ENCODE measurements around the gene ETV7.

ETV7 gene

GRCh38 chr6:36386495-36387439, 702 bp downstream of the ETV7 start:
- H3K9me3 ChIP-seq (ENCODE audit: control insufficient read depth in 5 of 5, low read length in 5 of 5) = no peaks in the 10 kb centered on the region
- H3K27me3 ChIP-seq (ENCODE audit: control insufficient read depth in 5 of 5, insufficient read depth in 4 of 5, low read length in 5 of 5) = peaks cover 0 to 9% (median 0%) of the 10 kb centered on the region in 5 donors
- no peak overlapping the region for H3K27ac ChIP-seq (ENCODE audit: low read depth, low read length)
- H3K36me3 ChIP-seq (ENCODE audit: control insufficient read depth in 5 of 5, insufficient read depth in 5 of 5, low read length in 5 of 5) = no peaks in the 10 kb centered on the region
- peak overlapping the region; percentile 81 to 92 (median 85) for H3K4me3 ChIP-seq (ENCODE audit: low read depth in 1 of 5, low read length in 5 of 5)
- peaks cover 0 to 25% (median 22%) of the 10 kb centered on the region in 5 donors for H3K4me1 ChIP-seq (ENCODE audit: control insufficient read depth in 5 of 5, insufficient read depth in 5 of 5, low read length in 5 of 5)
- H3K9ac ChIP-seq (ENCODE audit: low read length in 5 of 5) = peak overlapping the region; percentile 36 to 90 (median 77)

- H3K4me3 ChIP-seq (ENCODE audit: low read depth in 1 of 5, low read length in 5 of 5) = no peak overlapping the region
- H3K9me3 ChIP-seq (ENCODE audit: control insufficient read depth in 5 of 5, low read length in 5 of 5) = no peaks in the 10 kb centered on the region
- no peak overlapping the region for H3K27ac ChIP-seq (ENCODE audit: low read depth, low read length)
- H3K4me1 ChIP-seq (ENCODE audit: control insufficient read depth in 5 of 5, insufficient read depth in 5 of 5, low read length in 5 of 5) = peaks cover 0 to 25% (median 22%) of the 10 kb centered on the region in 5 donors
- no peaks in the 10 kb centered on the region for H3K36me3 ChIP-seq (ENCODE audit: control insufficient read depth in 5 of 5, insufficient read depth in 5 of 5, low read length in 5 of 5)
- peaks cover 0 to 9% (median 0%) of the 10 kb centered on the region in 5 donors for H3K27me3 ChIP-seq (ENCODE audit: control insufficient read depth in 5 of 5, insufficient read depth in 4 of 5, low read length in 5 of 5)
- H3K9ac ChIP-seq (ENCODE audit: low read length in 5 of 5) = no peak overlapping the region
Measured at GRCh38 chr6:36384095-36384494, 3.4 kb downstream of the ETV7 start.

- Histone ChIP-seq H3K4me3 (ENCODE audit: low read depth in 1 of 5, low read length in 5 of 5) (no peak overlapping the region), H3K27ac (ENCODE audit: low read depth, low read length) (no peak overlapping the region), H3K9me3 (ENCODE audit: control insufficient read depth in 5 of 5, low read length in 5 of 5) (no peaks in the 10 kb centered on the region), H3K4me1 (ENCODE audit: control insufficient read depth in 5 of 5, insufficient read depth in 5 of 5, low read length in 5 of 5) (peaks cover 0 to 25% (median 22%) of the 10 kb centered on the region in 5 donors), H3K9ac (ENCODE audit: low read length in 5 of 5) (no peak overlapping the region), H3K36me3 (ENCODE audit: control insufficient read depth in 5 of 5, insufficient read depth in 5 of 5, low read length in 5 of 5) (no peaks in the 10 kb centered on the region), H3K27me3 (ENCODE audit: control insufficient read depth in 5 of 5, insufficient read depth in 4 of 5, low read length in 5 of 5) (peaks cover 0 to 9% (median 0%) of the 10 kb centered on the region in 5 donors)
Measured at GRCh38 chr6:36383606-36384005, 3.9 kb downstream of the ETV7 start.

- H3K9me3 ChIP-seq (ENCODE audit: control insufficient read depth in 5 of 5, low read length in 5 of 5) = no peaks in the 10 kb centered on the region
- H3K27me3 ChIP-seq (ENCODE audit: control insufficient read depth in 5 of 5, insufficient read depth in 4 of 5, low read length in 5 of 5) = peaks cover 0 to 9% (median 0%) of the 10 kb centered on the region in 5 donors
- no peak overlapping the region for H3K9ac ChIP-seq (ENCODE audit: low read length in 5 of 5)
- peaks cover 0 to 23% (median 20%) of the 10 kb centered on the region in 5 donors for H3K4me1 ChIP-seq (ENCODE audit: control insufficient read depth in 5 of 5, insufficient read depth in 5 of 5, low read length in 5 of 5)
- H3K27ac ChIP-seq (ENCODE audit: low read depth, low read length) = no peak overlapping the region
- no peak overlapping the region for H3K4me3 ChIP-seq (ENCODE audit: low read depth in 1 of 5, low read length in 5 of 5)
- no peaks in the 10 kb centered on the region for H3K36me3 ChIP-seq (ENCODE audit: control insufficient read depth in 5 of 5, insufficient read depth in 5 of 5, low read length in 5 of 5)
Measured at GRCh38 chr6:36382976-36383375, 4.5 kb downstream of the ETV7 start.

GRCh38 chr6:36381502-36382389, 5.7 kb downstream of the ETV7 start:
- H3K4me1 ChIP-seq (ENCODE audit: control insufficient read depth in 5 of 5, insufficient read depth in 5 of 5, low read length in 5 of 5) = peaks cover 0 to 10% (median 7%) of the 10 kb centered on the region in 5 donors

GRCh38 chr6:36380166-36380565, 7.3 kb downstream of the ETV7 start:
- H3K4me3 ChIP-seq (ENCODE audit: low read depth in 1 of 5, low read length in 5 of 5) = no peak overlapping the region
- H3K27ac ChIP-seq (ENCODE audit: low read depth, low read length) = no peak overlapping the region
- peaks cover 0 to 3% (median 0%) of the 10 kb centered on the region in 5 donors for H3K27me3 ChIP-seq (ENCODE audit: control insufficient read depth in 5 of 5, insufficient read depth in 4 of 5, low read length in 5 of 5)
- H3K9ac ChIP-seq (ENCODE audit: low read length in 5 of 5) = no peak overlapping the region
- H3K9me3 ChIP-seq (ENCODE audit: control insufficient read depth in 5 of 5, low read length in 5 of 5) = no peaks in the 10 kb centered on the region
- H3K4me1 ChIP-seq (ENCODE audit: control insufficient read depth in 5 of 5, insufficient read depth in 5 of 5, low read length in 5 of 5) = peaks cover 0 to 5% (median 4%) of the 10 kb centered on the region in 5 donors
- H3K36me3 ChIP-seq (ENCODE audit: control insufficient read depth in 5 of 5, insufficient read depth in 5 of 5, low read length in 5 of 5) = no peaks in the 10 kb centered on the region

More at GRCh38 chr6:36381502-36382389, 5.7 kb downstream of the ETV7 start:
- H3K27ac ChIP-seq (ENCODE audit: low read depth, low read length) = no peak overlapping the region
- no peak overlapping the region for H3K9ac ChIP-seq (ENCODE audit: low read length in 5 of 5)
- H3K4me3 ChIP-seq (ENCODE audit: low read depth in 1 of 5, low read length in 5 of 5) = no peak overlapping the region
- peaks cover 0 to 6% (median 0%) of the 10 kb centered on the region in 5 donors for H3K27me3 ChIP-seq (ENCODE audit: control insufficient read depth in 5 of 5, insufficient read depth in 4 of 5, low read length in 5 of 5)
- H3K9me3 ChIP-seq (ENCODE audit: control insufficient read depth in 5 of 5, low read length in 5 of 5) = no peaks in the 10 kb centered on the region
- no peaks in the 10 kb centered on the region for H3K36me3 ChIP-seq (ENCODE audit: control insufficient read depth in 5 of 5, insufficient read depth in 5 of 5, low read length in 5 of 5)

- H3K36me3 ChIP-seq (ENCODE audit: control insufficient read depth in 5 of 5, insufficient read depth in 5 of 5, low read length in 5 of 5) = no peaks in the 10 kb centered on the region
- H3K27me3 ChIP-seq (ENCODE audit: control insufficient read depth in 5 of 5, insufficient read depth in 4 of 5, low read length in 5 of 5) = peaks cover 0 to under 1% (median 0%) of the 10 kb centered on the region in 5 donors
- H3K27ac ChIP-seq (ENCODE audit: low read depth, low read length) = no peak overlapping the region
- no peak overlapping the region for H3K4me3 ChIP-seq (ENCODE audit: low read depth in 1 of 5, low read length in 5 of 5)
- H3K9me3 ChIP-seq (ENCODE audit: control insufficient read depth in 5 of 5, low read length in 5 of 5) = no peaks in the 10 kb centered on the region
- peaks cover 0 to 9% (median 7%) of the 10 kb centered on the region in 5 donors for H3K4me1 ChIP-seq (ENCODE audit: control insufficient read depth in 5 of 5, insufficient read depth in 5 of 5, low read length in 5 of 5)
- no peak overlapping the region for H3K9ac ChIP-seq (ENCODE audit: low read length in 5 of 5)
Measured at GRCh38 chr6:36378936-36379335, 8.5 kb downstream of the ETV7 start.

- no peaks in the 10 kb centered on the region for H3K9me3 ChIP-seq (ENCODE audit: control insufficient read depth in 5 of 5, low read length in 5 of 5)
- H3K27me3 ChIP-seq (ENCODE audit: control insufficient read depth in 5 of 5, insufficient read depth in 4 of 5, low read length in 5 of 5) = no peaks in the 10 kb centered on the region
- H3K4me3 ChIP-seq (ENCODE audit: low read depth in 1 of 5, low read length in 5 of 5) = no peak overlapping the region
- H3K36me3 ChIP-seq (ENCODE audit: control insufficient read depth in 5 of 5, insufficient read depth in 5 of 5, low read length in 5 of 5) = no peaks in the 10 kb centered on the region
- peaks cover 0 to 11% (median 7%) of the 10 kb centered on the region in 5 donors for H3K4me1 ChIP-seq (ENCODE audit: control insufficient read depth in 5 of 5, insufficient read depth in 5 of 5, low read length in 5 of 5)
- H3K27ac ChIP-seq (ENCODE audit: low read depth, low read length) = no peak overlapping the region
- no peak overlapping the region for H3K9ac ChIP-seq (ENCODE audit: low read length in 5 of 5)
Measured at GRCh38 chr6:36378243-36378920, 9.1 kb downstream of the ETV7 start.

GRCh38 chr6:36377594-36377993, 9.9 kb downstream of the ETV7 start:
- H3K4me3 ChIP-seq (ENCODE audit: low read depth in 1 of 5, low read length in 5 of 5) = no peak overlapping the region

More at GRCh38 chr6:36377594-36377993, 9.9 kb downstream of the ETV7 start:
- Histone ChIP-seq H3K27me3 (ENCODE audit: control insufficient read depth in 5 of 5, insufficient read depth in 4 of 5, low read length in 5 of 5) (peaks cover 0 to 3% (median 0%) of the 10 kb centered on the region in 5 donors), H3K27ac (ENCODE audit: low read depth, low read length) (no peak overlapping the region), H3K9me3 (ENCODE audit: control insufficient read depth in 5 of 5, low read length in 5 of 5) (no peaks in the 10 kb centered on the region), H3K4me1 (ENCODE audit: control insufficient read depth in 5 of 5, insufficient read depth in 5 of 5, low read length in 5 of 5) (peaks cover 0 to 11% (median 7%) of the 10 kb centered on the region in 5 donors), H3K36me3 (ENCODE audit: control insufficient read depth in 5 of 5, insufficient read depth in 5 of 5, low read length in 5 of 5) (no peaks in the 10 kb centered on the region), H3K9ac (ENCODE audit: low read length in 5 of 5) (no peak overlapping the region)
